SK-N-MC (cell line): ENCODE results near the gene CACNA1B.

Experiments used
- DNase-seq: peaks from one replicate; pipeline ENCODE4 v3.0.0-alpha.2; 2011; ENCODE audit warnings: low read depth, low spot score
- H3K27ac ChIP-seq: fragments of 200-600 bp; sonication (generic); 2 replicates; pipeline ENCODE4 v1.5.1; 2016; ENCODE audit warnings: mixed run types
- H3K36me3 ChIP-seq: fragments of 200-600 bp; sonication (generic); 2 replicates; pipeline ENCODE4 v1.6.1; 2017; ENCODE audit warnings: antibody characterized with exemption, low read length, mixed read lengths; ENCODE audit not compliant: insufficient read depth
- H3K4me3 ChIP-seq: fragments of 200-600 bp; sonication (generic); 2 replicates; pipeline ENCODE4 v1.5.1; 2016
- H3K9ac ChIP-seq: fragments of 200-600 bp; sonication (generic); 2 replicates; pipeline ENCODE4 v1.8.0; 2017; ENCODE audit warnings: mixed run types, mixed read lengths; ENCODE audit not compliant: insufficient read length
- H3K9me3 ChIP-seq: fragments of 200-600 bp; sonication (generic); 2 replicates; pipeline ENCODE4 v1.6.1; 2017; ENCODE audit warnings: low read depth, mild to moderate bottlenecking, antibody characterized with exemption, low read length, moderate library complexity, mixed read lengths
- EZH2 ChIP-seq: fragments of 200-600 bp; sonication (generic); IDR thresholded peaks from one replicate; pipeline ENCODE4 v1.6.1; 2017; ENCODE audit warnings: antibody characterized with exemption
- FOXP2 ChIP-seq: optimal IDR thresholded peaks from 2 replicates; pipeline ENCODE3; 2011; ENCODE audit warnings: mild to moderate bottlenecking, moderate library complexity; ENCODE audit not compliant: insufficient read depth; ENCODE audit errors: extremely low read length, control extremely low read depth
- POLR2AphosphoS5 ChIP-seq: IDR thresholded peaks from 2 replicates; pipeline ENCODE4 v1.6.1; 2012; ENCODE audit warnings: mild to moderate bottlenecking, low read depth, low read length, borderline replicate concordance

CACNA1B gene

DNA sequence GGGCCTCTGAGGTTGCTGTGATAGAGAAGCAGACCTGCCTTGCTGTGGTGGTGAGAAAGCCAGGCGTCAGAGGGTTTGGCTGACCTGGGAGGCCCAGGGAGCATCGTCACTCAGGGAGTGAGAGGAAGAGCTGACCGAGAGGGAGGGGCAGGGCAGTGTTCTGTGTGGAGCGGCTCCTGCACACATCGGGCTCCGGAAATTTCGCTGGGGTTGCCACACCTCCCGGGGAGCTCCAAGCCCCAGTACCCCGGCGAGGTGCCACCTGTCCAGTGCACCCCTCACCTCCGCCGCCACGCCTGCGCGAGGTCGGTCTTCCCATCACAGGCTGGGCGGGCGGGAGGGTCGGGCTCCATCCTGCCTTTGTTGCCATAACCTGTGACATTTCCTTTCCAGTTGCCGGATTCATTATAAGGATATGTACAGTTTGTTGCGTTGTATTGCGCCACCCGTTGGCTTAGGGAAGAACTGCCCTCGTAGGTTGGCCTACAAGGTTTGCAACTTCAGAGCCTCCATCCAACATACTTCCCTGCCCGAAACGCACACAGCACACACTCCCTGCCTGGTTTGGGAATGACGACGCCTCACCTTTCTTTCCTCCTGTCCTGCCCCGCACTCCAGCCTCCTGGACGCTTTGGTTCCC, 223.2 kb downstream of the CACNA1B start:
- TF ChIP-seq EZH2 (no peak), POLR2AphosphoS5 (no peak), FOXP2 (no peak)
- no peak overlapping the region for H3K9ac ChIP-seq
- no peaks in the 10 kb centered on the region for H3K9me3 ChIP-seq
- H3K36me3 ChIP-seq = no peaks in the 10 kb centered on the region
- no peak overlapping the region for H3K4me3 ChIP-seq
- H3K27ac ChIP-seq = no peak overlapping the region
- DNase-seq = peak; percentile 10

DNA sequence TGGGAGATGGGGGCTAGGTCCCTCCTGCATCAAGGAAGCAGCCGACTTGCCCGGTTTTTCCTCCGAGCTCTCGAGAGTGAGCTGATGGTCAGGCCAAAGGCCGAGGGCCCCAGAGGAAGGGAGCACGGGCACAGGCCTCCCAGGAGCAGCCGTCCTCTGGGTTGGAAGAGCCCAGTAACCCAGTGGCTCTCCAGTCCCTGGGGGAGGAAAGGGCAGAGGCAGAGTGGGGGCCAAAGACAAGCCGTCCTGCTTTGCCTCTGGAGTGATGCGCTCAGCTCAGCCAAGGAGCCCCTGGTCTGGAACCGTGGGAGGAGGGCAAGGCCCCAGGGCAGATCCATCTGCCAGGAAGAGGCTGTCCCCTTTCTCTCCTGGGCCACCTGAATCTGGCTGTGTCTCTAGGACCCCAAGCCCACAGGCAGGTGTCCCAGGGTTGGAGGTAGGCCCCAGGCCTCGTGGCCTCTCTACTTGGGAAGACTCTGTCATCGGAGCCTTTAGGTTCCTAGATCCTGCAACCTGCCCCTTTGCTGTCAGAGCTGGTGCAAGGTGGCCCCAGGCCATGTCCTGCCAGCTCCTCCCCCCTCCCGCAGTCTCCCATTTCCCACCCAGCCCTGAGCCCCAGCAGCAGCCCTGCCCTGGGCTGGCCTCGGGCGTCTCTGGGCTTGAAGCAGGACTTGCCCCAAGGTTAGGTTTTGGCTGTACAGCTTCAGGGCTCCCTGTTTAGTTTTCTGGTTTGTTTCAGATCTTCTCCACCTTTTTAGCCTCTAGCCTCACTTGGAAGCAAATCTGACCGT, 224.1 kb downstream of the CACNA1B start:
- no peaks in the 10 kb centered on the region for H3K36me3 ChIP-seq
- H3K4me3 ChIP-seq = no peak overlapping the region
- no peak overlapping the region for H3K9ac ChIP-seq
- DNase-seq = no peak
- TF ChIP-seq POLR2AphosphoS5 = no peak
- H3K27ac ChIP-seq = no peak overlapping the region
- no peaks in the 10 kb centered on the region for H3K9me3 ChIP-seq

DNA sequence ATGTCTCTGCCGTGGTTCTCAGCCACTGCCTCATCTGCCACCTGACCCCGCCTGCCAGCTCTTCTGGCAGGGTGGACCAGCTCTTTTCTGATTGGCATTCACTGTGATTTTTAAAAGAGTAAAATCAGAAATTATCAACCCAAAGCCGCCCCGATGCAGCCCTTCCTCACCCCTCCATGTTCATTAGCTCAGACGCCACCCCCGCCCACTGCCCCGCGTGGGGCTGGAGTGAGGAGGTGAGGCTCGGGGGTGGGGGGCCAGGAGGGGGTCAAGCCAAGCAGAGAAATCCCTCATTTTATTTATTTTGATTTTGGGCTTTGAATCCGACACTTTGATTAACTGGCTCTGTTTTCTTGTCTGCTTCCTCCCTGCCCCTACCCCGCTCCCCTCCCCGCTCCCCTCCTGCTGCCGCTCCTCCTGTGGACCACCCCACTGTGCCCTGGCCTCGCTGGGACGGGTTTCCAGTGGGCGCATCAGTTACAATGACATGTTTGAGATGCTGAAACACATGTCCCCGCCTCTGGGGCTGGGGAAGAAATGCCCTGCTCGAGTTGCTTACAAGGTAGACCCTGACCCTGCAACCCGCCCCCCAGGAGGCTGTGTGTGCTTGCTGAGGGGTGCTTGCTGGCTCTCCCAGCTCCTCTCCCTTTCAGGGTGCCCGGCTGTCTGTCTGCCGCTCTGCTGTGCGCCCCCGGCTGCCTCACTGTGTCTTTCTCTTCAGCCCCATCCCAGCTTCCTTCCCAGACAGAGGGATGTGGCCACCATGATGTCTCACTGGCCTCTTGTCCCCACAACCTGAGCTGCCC, 224.9 kb downstream of the CACNA1B start:
- no peak overlapping the region for H3K9ac ChIP-seq
- no peak for DNase-seq
- TF ChIP-seq EZH2 (no peak), POLR2AphosphoS5 (no peak), FOXP2 (no peak)
- H3K4me3 ChIP-seq = no peak overlapping the region
- H3K36me3 ChIP-seq = no peaks in the 10 kb centered on the region
- no peaks in the 10 kb centered on the region for H3K9me3 ChIP-seq
- H3K27ac ChIP-seq = no peak overlapping the region

DNA sequence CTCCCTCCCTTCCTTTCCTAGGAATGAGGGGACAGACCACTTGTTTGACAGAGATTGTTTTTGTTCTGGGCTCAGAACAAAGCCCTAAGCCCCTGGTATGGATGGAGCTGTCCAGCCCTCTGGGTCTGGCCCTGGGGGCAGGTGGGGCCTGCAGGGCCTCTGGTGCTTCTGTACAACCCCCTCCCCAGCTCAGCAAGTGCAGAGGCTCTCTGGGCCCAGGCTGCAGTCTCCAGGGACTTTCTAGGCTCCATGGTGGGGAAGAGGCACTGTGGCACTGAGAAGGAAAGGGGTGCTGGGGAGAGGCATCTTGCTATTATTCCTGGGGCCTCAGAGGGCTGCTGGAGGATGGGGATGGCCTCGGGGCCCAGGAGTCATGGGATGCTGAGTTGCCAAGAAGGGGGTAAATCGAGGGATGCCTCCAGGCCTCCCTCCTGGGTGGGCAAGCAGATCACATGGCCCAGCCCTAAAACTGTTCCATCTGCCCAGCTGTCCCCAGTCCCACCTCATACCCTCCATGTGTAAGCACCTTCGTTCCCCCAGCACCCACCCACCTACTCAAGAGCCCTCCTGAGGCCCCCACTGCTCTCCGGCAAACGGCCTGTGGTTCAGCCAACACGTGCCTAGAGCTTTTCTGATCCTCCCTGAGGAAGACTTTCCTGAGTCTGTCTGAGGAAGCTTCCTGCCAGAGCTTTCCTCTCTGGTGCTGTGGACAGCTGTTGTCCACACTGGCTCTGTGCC, 225.7 kb downstream of the CACNA1B start:
- DNase-seq = no peak
- Histone ChIP-seq H3K4me3 (no peak overlapping the region), H3K9ac (no peak overlapping the region), H3K27ac (no peak overlapping the region), H3K36me3 (no peaks in the 10 kb centered on the region), H3K9me3 (no peaks in the 10 kb centered on the region)
- TF ChIP-seq FOXP2 (no peak), POLR2AphosphoS5 (no peak), EZH2 (no peak)

DNA sequence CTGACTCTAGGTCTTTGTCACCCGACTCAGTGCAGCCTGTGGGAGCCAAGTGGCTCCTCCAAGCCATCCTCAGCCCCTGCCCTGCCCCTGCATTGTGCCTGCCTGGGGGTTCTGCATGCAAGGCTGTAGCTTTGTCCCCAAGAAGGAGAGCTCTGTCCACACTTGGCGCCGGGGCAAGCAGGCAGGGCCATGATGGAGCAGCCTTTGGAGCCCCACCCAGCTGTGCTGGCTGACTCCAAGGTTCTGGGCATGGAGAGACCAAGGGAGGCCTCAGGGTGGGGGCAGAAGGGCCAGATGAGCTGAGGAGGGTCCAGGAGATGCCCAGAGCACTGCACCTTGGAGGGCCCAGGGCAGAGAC, 226.2 kb downstream of the CACNA1B start:
- H3K36me3 ChIP-seq = no peaks in the 10 kb centered on the region
- no peak overlapping the region for H3K9ac ChIP-seq
- H3K9me3 ChIP-seq = no peaks in the 10 kb centered on the region
- no peak overlapping the region for H3K4me3 ChIP-seq
- TF ChIP-seq FOXP2 (no peak), POLR2AphosphoS5 (no peak), EZH2 (no peak)
- no peak for DNase-seq
- no peak overlapping the region for H3K27ac ChIP-seq

DNA sequence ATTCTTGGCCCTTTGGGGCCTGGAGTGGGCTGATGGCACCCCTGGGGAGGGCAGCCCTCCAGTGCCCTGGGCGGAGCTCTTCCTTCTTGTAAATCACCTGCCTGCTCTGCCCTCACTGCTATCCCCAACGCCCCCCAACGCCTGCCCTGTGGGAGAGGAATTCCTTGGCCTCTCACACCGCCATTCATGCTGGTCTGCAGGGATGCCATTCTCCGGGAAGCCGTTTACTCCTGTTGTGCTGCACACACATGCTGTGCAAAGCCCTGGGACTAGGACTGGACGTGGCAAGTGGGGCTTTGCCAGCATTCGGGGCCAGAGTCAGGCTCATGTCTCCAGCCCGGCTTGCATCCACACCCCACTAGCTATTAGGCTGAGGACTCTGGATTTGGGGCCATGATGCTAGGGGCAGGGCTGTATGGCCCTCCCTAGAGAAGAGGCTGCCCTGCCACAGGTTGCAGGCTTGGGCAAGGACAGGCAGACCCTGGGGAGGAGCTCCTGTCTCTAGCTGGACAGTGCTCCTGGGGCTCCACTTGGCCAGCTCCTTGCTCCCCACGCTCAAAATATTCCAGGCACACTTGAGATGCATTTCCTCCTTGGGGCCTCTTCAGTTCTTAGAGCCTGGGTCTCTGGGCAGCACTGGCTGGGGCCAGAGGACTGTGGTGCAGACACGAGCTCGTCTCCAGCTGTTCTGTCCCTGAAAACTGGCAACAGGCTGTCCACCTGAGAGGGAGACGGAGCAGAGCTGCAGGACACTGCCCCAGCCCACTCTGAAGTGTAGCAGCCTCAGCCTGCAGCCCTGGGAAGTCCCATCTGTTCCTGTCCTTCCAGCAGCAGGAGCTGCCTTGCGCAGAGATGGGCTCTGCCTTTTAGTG, 226.9 kb downstream of the CACNA1B start:
- no peak for DNase-seq
- H3K9me3 ChIP-seq = no peaks in the 10 kb centered on the region

GRCh38 chr9:138105123-138105415, 227.5 kb downstream of the CACNA1B start:
- Histone ChIP-seq H3K4me3 (no peak overlapping the region), H3K36me3 (no peaks in the 10 kb centered on the region), H3K9me3 (no peaks in the 10 kb centered on the region), H3K27ac (no peak overlapping the region), H3K9ac (no peak overlapping the region)
- TF ChIP-seq FOXP2 = no peak
- TF ChIP-seq EZH2 = no peak
- no peak for TF ChIP-seq POLR2AphosphoS5
- no peak for DNase-seq

More for the DNA sequence above, 226.9 kb downstream of the CACNA1B start:
- H3K36me3 ChIP-seq = no peaks in the 10 kb centered on the region
- no peak overlapping the region for H3K9ac ChIP-seq
- H3K27ac ChIP-seq = no peak overlapping the region
- TF ChIP-seq EZH2 (no peak), FOXP2 (no peak), POLR2AphosphoS5 (no peak)
- H3K4me3 ChIP-seq = no peak overlapping the region
